Left colon (tissue), 2 donors: Measurements from ENCODE around the gene SCGB3A1. TPM values are rescaled to one million over a fixed set of nuclear protein-coding genes. Genes with fewer than 3 reads are reported as not detected.

Source experiments
- ATAC-seq: fragments of 200-7000 bp; cut with Tn5 transposase; one replicate; pipeline ENCODE4 v1.9.1; 2020; ENCODE audit warnings: mild to moderate bottlenecking, moderate library complexity
- DNase-seq, 2 donors: peaks; one replicate each; pipeline ENCODE4 v3.0.0-alpha.2; 2020
- intact Hi-C, 2 donors: fragments of 100-400 bp; cut with DNase I in 1 of 2; cut with micrococcal nuclease in 1 of 2; formaldehyde crosslinking; loops; one replicate each; pipeline versions ENCODE4 v1.11.2 to v1.14.0; 2022; cut with DNase I, micrococcal nuclease
- total RNA-seq, 2 donors: library from RNA; stranded (reverse); fragmentation: NEBNext Ultra II Directional; extraction: Animal tissue kit (Norgen Biotek cat#: 25700); gene quantifications; one replicate each; pipeline ENCODE4 v1.2.1, GENCODE V29; 2021
- donor health status: DM: no; HTN: no; CAD: no.
- donor health status: DM: yes; HTN: yes; CAD: no.

SCGB3A1 gene
- total RNA-seq, 2 donors from 2014 or later: not detected

GRCh38 chr5:180545248-180545647, 46.1 kb downstream of the SCGB3A1 start:
- no peak for ATAC-seq
- DNase-seq: no peak
- intact Hi-C loops: no loop called here

DNA sequence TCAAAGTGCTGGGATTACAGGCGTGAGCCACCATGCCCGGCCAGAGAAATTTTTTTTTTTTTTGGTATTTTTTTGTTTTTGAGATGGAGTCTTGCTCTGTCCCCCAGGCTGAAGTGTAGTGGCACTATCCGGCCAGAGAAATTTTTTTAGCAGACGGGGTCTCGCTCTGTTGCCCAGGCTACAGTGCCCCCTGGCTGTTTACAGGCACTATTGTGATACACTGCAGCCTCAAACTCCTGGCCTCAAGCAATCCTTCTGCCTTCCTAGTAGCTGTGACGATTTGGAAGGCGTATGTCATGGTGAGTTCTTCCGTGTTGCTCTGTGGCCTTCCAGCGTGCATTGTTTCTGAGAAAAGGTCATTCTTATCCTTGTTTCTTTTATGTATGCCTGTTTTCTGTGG, 49.6 kb downstream of the SCGB3A1 start:
- intact Hi-C loops: no loop called here
- DNase-seq: no peak
- no peak for ATAC-seq

Other genes starting within 250 kb of the SCGB3A1 start
- 1 to 10 TPM; 1.5 to 2.8 TPM for gene GFPT2, start 238.2 kb downstream of the SCGB3A1 start, total RNA-seq
- gene CNOT6, start 97.1 kb downstream of the SCGB3A1 start, total RNA-seq: 10 to 100 TPM; 24.8 to 25.2 TPM
- gene FLT4, start 58.1 kb upstream of the SCGB3A1 start, total RNA-seq: 1 to 10 TPM; 3.8 to 4.7 TPM
- gene OR2Y1, start 148.6 kb upstream of the SCGB3A1 start, total RNA-seq: not detected
- 100 to 1,000 TPM in 1 of 2 donors, 10 to 100 TPM in 1; 85.6 to 101 TPM for gene MGAT1, start 211.3 kb upstream of the SCGB3A1 start, total RNA-seq